Small intestine (tissue), 7 donors: Measurements from ENCODE around the gene BFSP1. TPM values are rescaled to one million over a fixed set of nuclear protein-coding genes. Genes with fewer than 3 reads are reported as not detected.

Experiments used
- DNase-seq, 2 donors: peaks; one replicate each; pipeline versions ENCODE4 v3.0.0 to v3.0.0-alpha.2; 2013
- FAIRE-seq: peaks from 2 replicates; lab custom pipeline; 2012; peaks lifted over from hg19 to GRCh38; lab: Jason Lieb, UNC
- H3K27ac ChIP-seq, 3 donors: one replicate each; pipeline ENCODE4 v1.5.1; 2013; ENCODE audit warnings: low read length in 2 of 3, mild to moderate bottlenecking in 2 of 3, control low read depth in 1 of 3, inconsistent platforms in 1 of 3, low read depth in 1 of 3, moderate library complexity in 1 of 3
- H3K27me3 ChIP-seq, 3 donors: one replicate each; pipeline ENCODE4 v1.6.1; 2013; ENCODE audit warnings: low read length in 3 of 3, inconsistent platforms in 1 of 3; ENCODE audit not compliant: control insufficient read depth in 3 of 3, insufficient read depth in 3 of 3
- H3K36me3 ChIP-seq, 3 donors: one replicate each; pipeline ENCODE4 v1.6.1; 2013; ENCODE audit warnings: low read length in 3 of 3, inconsistent platforms in 1 of 3, low read depth in 1 of 3, mild to moderate bottlenecking in 1 of 3, moderate library complexity in 1 of 3; ENCODE audit not compliant: control insufficient read depth in 3 of 3, insufficient read depth in 2 of 3
- H3K4me1 ChIP-seq, 3 donors: one replicate each; pipeline ENCODE4 v1.6.1; 2013; ENCODE audit warnings: low read length in 2 of 3, inconsistent platforms in 1 of 3, low read depth in 1 of 3, mild to moderate bottlenecking in 1 of 3, moderate library complexity in 1 of 3; ENCODE audit not compliant: control insufficient read depth in 3 of 3, insufficient read depth in 2 of 3
- H3K4me3 ChIP-seq, 3 donors: one replicate each; pipeline ENCODE4 v1.5.1; 2013; ENCODE audit warnings: low read length in 3 of 3, control low read depth in 1 of 3, inconsistent platforms in 1 of 3, low read depth in 1 of 3, mild to moderate bottlenecking in 1 of 3, moderate library complexity in 1 of 3
- H3K9me3 ChIP-seq, 2 donors: one replicate each; pipeline ENCODE4 v1.6.1; 2013; ENCODE audit warnings: low read depth in 1 of 2, low read length in 1 of 2; ENCODE audit not compliant: control insufficient read depth in 2 of 2, insufficient read depth in 1 of 2
- WGBS, 3 donors: extraction: QIAGEN DNeasy Blood & Tissue Kit; methylation state at CpG; one replicate each; pipeline ENCODE4 v1.1.7; 2013; 5-methylcytosine and 5-hydroxymethylcytosine counted together
- polyA plus RNA-seq, 4 donors: library from polyadenylated mRNA; stranded (reverse) in 3 of 4; unstranded in 1 of 4; fragments of 200-250 nt in 3 of 4; fragments of 120-200 nt in 1 of 4; gene quantifications; one replicate each; pipeline versions ENCODE4 v1.2.1 to v1.2.3, GENCODE V29; 2013
- donor health status: healthy with polysubstance abuse.
- donor health status: control.
- donor health status: control.
- donor health status: Bipolar disorder and iron deficiency.
- donor health status: healthy.

Gene BFSP1
- polyA plus RNA-seq, 4 donors, result 0.49 to 0.65 TPM; not detected in 2

- H3K9me3 ChIP-seq, result no peaks in the 10 kb centered on the region
- no peak for FAIRE-seq
- H3K4me3 ChIP-seq, result no peak overlapping the region
- no peaks in the 10 kb centered on the region for H3K36me3 ChIP-seq
- H3K27me3 ChIP-seq, result no peaks in the 10 kb centered on the region
- WGBS, 3 donors, result 70 to 87% (median 83%) methylated on average over 5 of the region's 5 CpGs
- no peak for DNase-seq
- H3K27ac ChIP-seq, result no peak overlapping the region
- no peaks in the 10 kb centered on the region for H3K4me1 ChIP-seq
These were observed 7.9 kb downstream of the BFSP1 start for GRCh38 chr20:17523326-17523725.

GRCh38 chr20:17522528-17522927 lies 8.7 kb downstream of the BFSP1 start:
- H3K4me3 ChIP-seq, result no peak overlapping the region
- no peaks in the 10 kb centered on the region for H3K36me3 ChIP-seq
- no peak overlapping the region for H3K27ac ChIP-seq
- H3K9me3 ChIP-seq, result no peaks in the 10 kb centered on the region
- H3K27me3 ChIP-seq, result no peaks in the 10 kb centered on the region
- no peaks in the 10 kb centered on the region for H3K4me1 ChIP-seq
- WGBS, 3 donors, result 67 to 82% (median 68%) methylated on average over 3 of the region's 3 CpGs
- FAIRE-seq (no peak), DNase-seq (no peak)

GRCh38 chr20:17520583-17520982 lies 10.6 kb downstream of the BFSP1 start:
- Histone ChIP-seq H3K4me1 (no peaks in the 10 kb centered on the region), H3K4me3 (no peak overlapping the region), H3K36me3 (no peaks in the 10 kb centered on the region), H3K9me3 (no peaks in the 10 kb centered on the region), H3K27ac (no peak overlapping the region), H3K27me3 (no peaks in the 10 kb centered on the region)
- 59 to 78% (median 64%) methylated on average over 3 of the region's 3 CpGs for WGBS, 3 donors
- no peak for DNase-seq
- FAIRE-seq, result no peak

GRCh38 chr20:17519606-17520285 lies 11.4 kb downstream of the BFSP1 start:
- H3K4me3 ChIP-seq, result no peak overlapping the region
- WGBS, 3 donors, result 82 to 85% (median 82%) methylated on average over 7 of the region's 7 CpGs
- no peak overlapping the region for H3K27ac ChIP-seq
- no peaks in the 10 kb centered on the region for H3K36me3 ChIP-seq
- no peaks in the 10 kb centered on the region for H3K4me1 ChIP-seq
- DNase-seq (no peak), FAIRE-seq (no peak)
- H3K27me3 ChIP-seq, result no peaks in the 10 kb centered on the region
- H3K9me3 ChIP-seq, result no peaks in the 10 kb centered on the region

GRCh38 chr20:17518339-17519052 lies 12.7 kb downstream of the BFSP1 start:
- FAIRE-seq (no peak), DNase-seq (no peak)
- Histone ChIP-seq H3K36me3 (no peaks in the 10 kb centered on the region), H3K27me3 (no peaks in the 10 kb centered on the region), H3K9me3 (no peaks in the 10 kb centered on the region), H3K4me1 (no peaks in the 10 kb centered on the region), H3K27ac (no peak overlapping the region), H3K4me3 (no peak overlapping the region)
- WGBS, 3 donors, result 80 to 82% (median 80%) methylated on average over 14 of the region's 14 CpGs

- Histone ChIP-seq H3K4me1 (no peaks in the 10 kb centered on the region), H3K27me3 (no peaks in the 10 kb centered on the region), H3K27ac (no peak overlapping the region), H3K4me3 (no peak overlapping the region), H3K36me3 (no peaks in the 10 kb centered on the region), H3K9me3 (no peaks in the 10 kb centered on the region)
- WGBS, 3 donors, result 73 to 89% (median 78%) methylated on average over 3 of the region's 3 CpGs
- no peak for DNase-seq
- FAIRE-seq, result no peak
These were observed 16.1 kb downstream of the BFSP1 start for GRCh38 chr20:17515053-17515452.

- Histone ChIP-seq H3K27ac (no peak overlapping the region), H3K9me3 (no peaks in the 10 kb centered on the region), H3K27me3 (no peaks in the 10 kb centered on the region), H3K4me1 (no peaks in the 10 kb centered on the region), H3K4me3 (no peak overlapping the region), H3K36me3 (no peaks in the 10 kb centered on the region)
- FAIRE-seq (no peak), DNase-seq (no peak)
- WGBS, 3 donors, result 86 to 100% (median 87%) methylated on average over 2 of the region's 2 CpGs
These were observed 17.2 kb downstream of the BFSP1 start for GRCh38 chr20:17513939-17514338.

GRCh38 chr20:17511401-17511800 lies 19.8 kb downstream of the BFSP1 start:
- WGBS, 3 donors, result 76 to 87% (median 79%) methylated on average over 6 of the region's 6 CpGs
- no peak for FAIRE-seq
- Histone ChIP-seq H3K4me3 (no peak overlapping the region), H3K27ac (no peak overlapping the region), H3K27me3 (no peaks in the 10 kb centered on the region), H3K4me1 (no peaks in the 10 kb centered on the region), H3K36me3 (no peaks in the 10 kb centered on the region), H3K9me3 (no peaks in the 10 kb centered on the region)
- no peak for DNase-seq
